Islet precursor cell (in vitro differentiated cells): ENCODE results near the gene MXRA8.
"Not testable (repeated sequence)": the region's sequence is repeated elsewhere in the genome, so short reads cannot be mapped to it uniquely, and the experiment has no call there.

ENCODE experiments used
- DNase-seq: peaks from one replicate; pipeline ENCODE4 v3.0.0-alpha.2; 2018

The MXRA8 gene

DNA sequence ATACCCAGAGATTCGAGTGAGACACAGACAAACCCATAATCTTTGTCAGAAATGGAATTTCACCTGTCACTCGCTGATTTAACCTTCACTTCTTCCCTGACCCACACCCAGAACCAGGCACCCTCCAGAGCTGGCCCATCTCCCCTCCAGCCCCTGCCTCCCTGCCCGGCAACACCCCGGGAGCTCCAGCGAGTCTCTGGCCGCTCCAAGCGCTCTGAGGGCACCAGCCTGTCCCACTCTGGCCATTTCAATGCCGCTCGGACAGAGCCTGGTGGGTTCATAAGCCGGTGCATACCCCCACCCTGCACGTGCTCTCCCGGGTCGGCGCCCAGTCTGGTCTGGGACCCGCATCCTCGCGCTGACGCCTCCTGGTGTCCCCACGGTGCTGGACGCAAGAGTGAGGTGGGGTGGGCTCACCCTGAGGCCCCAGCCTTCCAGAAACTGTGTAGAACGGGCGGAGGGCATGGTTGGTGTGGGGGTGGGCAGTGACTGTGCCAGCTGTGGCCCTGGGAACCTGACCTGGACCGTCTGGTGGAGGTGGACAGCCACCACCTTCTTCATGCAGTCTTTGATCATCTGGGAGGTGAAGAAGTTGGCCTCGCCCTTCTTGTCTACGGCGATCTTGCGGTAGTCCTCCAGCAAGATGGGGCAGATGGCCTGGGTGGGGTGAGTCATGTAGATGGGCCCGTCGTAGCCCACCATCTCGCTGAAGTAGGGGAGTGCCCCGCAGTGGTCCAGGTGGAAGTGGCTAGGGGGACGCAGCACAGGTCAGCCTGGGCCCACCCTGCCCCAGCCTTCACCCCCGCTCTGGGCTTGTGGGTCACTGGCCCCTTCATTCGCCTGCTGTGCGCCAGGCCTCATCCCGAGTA, 39.3 kb downstream of the MXRA8 start:
- DNase-seq, result no peak

DNA sequence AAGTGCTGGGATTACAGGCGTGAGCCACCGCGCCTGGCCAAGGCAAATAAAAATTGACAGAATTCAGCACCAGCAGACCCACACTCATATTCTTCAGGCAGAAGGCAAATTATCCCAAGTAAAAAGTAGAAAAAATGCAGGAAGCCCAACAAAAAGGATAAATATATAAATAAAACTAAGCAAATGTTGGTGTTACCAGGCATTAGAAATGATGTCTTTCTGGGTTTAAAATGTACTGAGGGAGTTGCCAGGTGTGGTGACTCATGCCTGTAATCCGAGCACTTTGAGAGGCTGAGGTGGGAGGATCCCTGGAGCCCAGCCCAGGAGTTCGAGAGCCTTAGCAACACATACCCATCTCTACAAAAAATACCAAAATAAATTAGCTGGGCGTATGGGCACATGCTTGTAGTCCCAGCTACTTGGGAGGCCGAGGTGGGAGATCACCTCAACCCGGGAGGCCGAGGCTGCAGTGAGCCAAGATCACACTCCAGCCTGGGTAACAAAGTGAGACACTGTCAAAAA, 40.2 kb downstream of the MXRA8 start:
- peak; percentile 83 for DNase-seq

DNA sequence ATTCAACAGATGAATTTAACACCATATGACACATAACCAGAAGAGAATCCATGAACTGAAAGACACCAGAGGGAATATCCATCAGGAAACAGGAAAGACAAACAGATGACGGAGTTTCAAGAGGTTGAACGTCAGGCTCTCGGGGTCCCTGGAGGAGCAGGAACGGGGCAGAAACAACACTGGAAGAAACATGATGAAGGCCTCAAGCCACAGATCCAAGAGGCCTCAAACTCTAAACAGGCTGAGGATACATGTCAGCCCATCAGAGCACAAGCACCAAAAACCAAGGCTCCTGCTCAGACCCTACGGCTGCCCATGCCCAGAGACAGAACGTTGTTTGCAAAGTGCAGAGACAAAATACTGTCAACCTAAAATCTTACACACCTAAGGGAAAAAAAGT, 40.9 kb downstream of the MXRA8 start:
- DNase-seq, result no peak

DNA sequence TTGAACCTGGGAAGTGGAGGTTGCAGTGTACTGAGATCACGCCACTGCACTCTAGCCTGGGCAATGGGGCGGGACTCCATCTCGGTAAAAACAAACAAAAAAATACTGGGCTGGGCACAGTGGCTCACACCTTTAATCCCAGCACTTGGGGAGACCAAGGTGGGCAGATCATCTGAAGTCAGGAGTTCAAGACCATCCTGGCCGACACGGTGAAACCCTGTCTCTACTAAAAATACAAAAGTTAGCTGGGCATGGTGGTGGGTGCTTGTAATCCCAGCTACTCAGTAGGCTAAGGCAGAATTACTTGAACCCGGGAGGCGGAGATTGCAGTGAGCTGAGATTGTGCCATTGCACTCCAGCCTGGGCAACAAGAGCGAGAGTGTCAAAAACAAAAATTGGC, 42.2 kb downstream of the MXRA8 start:
- not testable (repeated sequence) for DNase-seq

DNA sequence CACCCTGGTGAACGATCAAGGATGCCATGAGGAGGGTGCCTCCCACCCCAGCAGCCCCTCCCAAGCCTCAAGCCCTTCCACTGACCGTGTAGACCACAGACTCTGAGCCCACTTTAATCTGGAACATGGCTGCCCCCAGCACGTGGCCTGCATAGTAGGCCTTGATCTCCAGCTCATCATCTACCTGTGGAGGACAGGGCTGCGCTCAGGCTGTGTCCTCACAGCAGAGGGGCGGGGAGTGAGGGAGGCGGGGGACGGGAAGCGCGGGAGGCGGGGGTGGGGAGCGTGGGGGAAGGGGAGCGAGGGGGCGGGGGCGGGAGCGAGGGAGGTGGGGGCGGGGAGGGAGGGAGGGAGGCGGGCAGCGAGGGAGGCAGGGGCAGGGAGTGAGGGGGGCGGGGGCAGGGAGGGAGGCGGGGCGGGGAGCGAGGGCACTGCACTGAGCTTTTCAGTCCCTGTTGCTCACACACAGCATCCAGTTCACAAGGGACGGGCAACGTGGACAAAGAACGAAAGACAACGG, 42.9 kb downstream of the MXRA8 start:
- DNase-seq, result no peak

DNA sequence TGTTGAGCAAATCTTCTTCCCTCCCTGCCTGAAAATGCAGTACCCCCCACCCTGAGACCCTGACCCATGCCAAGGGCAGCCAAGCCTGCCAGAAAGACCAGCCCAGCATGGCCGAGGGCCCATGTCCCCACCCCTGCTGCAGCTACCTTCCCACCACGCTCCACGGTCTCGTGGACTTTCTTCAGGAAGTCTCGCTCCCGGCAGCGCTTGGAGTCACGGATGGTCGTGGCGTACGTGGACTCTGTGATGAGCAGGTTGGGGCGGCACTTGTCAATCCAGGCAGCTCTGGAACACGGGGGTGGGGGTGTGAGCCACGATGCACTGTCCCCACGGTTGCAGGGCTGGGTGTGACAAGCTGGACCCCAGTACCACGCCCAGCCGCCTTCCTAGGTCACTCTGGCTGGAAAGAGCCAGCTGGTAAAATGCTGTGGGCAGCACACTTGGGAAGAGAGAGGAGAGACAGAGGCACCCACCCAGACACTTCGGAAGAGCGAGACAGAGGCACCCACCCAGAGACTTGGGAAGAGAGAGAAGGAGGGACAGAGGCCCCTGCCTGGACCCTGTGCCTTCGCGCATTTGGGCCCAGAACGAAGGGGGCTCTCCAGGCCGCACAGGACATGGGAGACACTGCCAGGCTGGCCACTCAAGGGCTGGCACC, 43.5 kb downstream of the MXRA8 start:
- DNase-seq, result no peak

DNA sequence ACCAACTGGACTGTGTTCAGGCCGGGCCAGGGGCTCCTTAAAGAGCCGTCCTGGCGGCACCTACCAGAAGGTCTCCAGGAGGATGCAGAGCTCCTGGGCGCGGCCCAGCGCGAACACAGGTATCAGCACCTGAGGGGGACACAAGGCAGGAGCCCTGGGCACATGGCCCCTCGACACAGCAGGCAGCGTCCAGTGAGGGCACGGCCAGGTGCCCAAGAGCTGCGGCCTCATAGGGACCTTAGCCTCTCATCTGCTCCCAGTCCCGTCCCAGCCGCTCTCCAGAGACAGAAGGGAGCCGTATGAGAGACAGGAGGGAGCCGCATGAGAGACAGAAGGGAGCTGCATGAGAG, 44.1 kb downstream of the MXRA8 start:
- DNase-seq, result no peak

DNA sequence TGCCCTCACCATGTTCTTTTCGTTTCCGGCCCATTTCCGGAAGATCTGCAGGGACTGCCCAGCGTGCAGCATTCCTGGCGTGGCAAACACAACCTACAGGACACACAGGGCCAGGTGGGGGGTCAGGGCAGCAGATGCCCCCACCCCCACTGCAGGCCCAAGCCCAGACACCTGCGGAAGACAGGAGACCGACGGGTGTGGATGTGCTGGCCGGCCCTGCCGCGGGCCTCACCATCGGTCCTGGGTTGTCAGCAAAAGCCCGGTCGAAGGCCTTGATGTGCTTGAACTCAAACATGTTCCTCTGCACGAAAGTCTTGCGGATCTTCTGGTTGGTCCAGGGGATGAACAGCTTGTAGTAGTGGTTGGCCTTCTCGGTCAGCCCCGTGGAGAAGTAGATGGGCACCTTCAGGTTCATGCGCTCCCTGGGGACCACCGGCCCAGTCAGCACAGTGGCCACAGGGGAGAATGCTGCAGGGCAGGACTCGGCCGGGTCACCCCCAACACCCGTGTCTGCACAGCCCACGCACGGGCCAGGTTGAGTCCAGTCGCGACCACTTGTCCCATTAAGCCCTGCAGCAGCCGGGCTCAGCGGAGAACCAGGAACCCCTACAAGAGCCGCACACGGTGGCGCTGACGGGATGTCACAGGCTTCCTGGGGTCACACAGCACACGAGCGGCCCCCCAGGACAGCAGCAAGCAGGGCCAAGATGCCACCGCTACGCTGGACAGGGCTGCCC, 44.7 kb downstream of the MXRA8 start:
- no peak for DNase-seq

DNA sequence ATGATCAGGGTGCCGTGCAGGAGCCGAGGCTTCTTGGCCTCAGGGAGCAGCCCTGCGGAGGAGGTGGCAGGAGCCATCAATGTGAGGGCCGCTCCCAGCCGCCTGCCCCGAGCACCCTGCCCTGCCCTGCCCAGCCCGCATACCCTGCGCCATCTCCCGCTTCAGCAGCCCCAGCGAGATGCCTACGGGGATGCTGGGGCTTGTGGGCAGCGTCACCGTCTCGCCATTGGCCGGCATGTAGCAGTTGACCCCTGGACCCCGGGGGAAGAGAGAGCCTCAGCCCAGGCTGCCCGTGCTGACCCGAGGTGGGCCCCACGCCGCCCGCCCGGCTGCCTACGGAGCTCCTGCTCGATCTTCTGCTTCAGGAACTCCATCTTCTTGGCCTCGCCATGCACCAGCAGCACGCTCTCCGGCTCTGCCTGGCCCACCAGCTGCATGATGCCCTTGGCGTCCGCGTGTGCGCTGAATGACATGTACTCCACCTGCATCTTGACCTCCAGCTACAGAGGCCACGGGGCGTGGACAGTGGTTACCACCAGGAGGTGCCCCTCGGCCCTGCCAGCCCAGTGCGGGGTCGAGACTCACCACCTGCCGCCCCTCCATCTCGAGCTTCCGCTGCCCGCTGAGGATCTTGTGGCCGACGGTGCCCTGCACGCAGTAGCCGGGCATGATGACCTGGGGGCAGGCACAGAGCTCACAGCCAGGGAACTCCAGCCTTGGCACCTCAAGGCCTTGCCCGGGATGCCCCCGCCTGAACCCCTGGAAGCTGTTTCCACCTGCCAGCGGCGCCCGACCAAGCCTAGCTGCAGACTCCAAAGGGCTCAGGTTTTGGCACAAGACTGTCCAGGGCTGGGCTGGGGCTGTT, 45.7 kb downstream of the MXRA8 start:
- no peak for DNase-seq

DNA sequence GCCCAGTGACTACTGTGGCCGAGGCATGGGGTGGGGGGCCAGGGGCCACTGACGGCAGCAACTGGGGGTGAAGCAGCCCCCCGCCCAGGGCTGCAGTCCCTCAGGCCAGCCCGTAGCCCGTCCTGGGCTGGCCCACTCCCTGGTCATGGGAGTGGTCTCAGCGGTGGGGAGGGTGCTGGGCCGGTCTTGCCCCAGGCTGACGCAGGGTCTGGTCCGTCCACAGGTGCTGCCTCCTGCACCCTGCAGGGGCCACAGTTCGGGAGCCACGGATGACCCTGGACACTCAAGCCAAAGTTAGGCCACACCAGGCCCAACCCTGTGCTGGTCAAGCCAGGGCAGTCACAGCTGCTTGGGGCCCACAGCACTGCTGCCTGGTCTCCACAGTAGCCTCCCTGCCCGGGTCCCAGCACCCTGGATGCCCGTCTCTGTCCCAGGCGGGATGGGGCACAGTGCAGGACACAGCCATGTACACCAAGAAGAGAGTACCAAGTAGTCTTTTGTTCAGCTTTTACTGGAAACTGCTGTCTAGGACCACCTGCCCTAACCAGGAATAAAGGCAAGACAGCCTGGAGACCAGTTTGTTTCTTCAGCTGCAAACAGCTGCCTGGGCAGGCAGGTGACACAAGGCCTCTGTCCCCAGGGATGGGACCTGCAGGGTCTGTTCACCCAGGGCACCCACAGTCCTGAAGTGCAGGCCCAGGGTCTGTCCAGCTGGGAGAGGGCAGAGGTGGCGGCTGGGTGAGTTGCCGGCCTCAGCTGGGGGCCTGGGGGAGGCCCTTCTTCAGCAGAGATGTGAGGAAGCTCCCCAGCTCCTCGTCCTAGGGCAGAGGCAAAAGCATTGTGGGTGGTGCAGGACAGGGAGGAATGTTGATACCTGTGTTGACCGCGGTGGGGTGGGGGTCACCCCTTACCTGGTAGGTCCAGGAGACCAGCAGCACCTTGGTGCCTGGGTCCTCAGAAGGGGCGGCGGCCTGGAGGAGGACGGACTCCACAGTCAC, 46.9 kb downstream of the MXRA8 start:
- DNase-seq, result no peak

DNA sequence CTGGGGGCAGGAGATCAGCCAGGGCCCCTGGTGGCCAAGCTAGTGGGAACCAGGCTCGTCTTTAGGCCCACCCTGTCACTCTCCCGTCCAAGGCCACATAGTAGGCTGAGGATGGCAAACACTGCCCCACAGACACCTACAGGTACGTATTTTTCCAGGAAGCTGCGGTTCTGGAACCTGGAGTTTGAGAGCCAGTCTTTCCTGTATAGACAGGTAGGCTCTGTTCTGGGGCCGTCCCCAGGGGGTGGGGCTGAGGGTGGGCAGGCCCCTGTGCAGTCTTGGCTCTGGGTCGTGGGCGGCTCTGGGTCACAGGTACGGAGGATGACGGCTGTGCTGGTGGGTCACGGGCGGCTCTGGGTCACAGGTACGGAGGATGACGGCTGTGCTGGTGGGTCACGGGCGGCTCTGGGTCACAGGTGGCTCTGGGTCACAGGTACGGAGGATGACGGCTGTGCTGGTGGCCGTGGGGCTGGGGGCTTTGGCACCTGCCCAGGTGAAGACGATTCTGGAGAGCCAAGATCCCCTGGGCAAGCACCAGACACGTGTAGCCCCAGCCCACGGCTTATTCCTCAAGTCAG, 47.8 kb downstream of the MXRA8 start:
- no peak for DNase-seq

DNA sequence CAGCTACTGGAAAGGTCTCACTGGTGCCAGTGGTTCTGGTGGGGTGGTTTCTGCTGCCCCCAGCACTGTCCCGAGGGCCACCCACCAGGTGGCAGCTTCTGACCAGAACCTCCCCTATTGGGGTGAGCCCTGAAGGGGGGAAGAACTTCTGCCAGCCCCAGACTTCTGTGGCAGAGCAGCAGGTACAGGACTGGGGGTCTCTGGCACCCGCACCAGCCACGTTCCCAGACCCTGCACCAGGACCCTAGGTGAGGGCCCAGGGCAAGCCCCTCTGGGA, 48.3 kb downstream of the MXRA8 start:
- DNase-seq, result no peak

DNA sequence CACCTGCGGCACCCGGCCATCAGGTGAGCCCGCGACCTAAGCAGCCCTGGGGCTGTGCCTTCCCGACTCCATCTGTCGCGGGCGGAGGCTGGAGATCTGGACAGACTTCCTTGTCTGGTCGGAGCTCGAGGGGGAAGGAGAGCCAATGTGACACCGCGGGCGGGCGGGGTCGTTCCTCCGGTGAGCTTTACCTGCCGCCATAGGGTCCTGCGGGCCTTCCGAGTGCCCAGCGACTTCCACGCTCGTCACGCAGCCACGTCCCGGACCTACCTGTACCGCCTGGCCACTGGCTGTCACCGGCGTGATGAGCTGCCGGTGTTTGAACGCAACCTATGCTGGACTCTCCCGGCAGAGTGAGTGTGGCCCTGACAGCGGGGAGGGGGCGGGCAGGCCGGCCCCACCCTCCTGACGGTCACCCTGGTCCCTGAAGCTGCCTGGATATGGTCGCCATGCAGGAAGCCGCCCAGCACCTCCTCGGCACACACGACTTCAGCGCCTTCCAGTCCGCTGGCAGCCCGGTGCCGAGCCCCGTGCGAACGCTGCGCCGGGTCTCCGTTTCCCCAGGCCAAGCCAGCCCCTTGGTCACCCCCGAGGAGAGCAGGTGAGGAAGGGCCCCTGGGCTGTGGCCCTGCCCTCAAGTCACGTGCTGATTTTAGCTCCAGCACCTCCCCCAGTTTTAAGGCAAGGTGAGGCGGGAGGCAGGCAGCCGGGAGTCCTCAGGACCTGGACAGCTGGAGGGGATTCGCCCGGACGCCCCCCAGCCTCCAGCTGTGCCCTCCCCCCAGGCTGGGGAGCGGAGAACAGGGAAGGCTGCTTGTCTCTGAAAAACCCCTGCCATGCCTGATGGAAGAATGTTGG, 48.9 kb downstream of the MXRA8 start:
- peak; percentile 70 for DNase-seq

DNA sequence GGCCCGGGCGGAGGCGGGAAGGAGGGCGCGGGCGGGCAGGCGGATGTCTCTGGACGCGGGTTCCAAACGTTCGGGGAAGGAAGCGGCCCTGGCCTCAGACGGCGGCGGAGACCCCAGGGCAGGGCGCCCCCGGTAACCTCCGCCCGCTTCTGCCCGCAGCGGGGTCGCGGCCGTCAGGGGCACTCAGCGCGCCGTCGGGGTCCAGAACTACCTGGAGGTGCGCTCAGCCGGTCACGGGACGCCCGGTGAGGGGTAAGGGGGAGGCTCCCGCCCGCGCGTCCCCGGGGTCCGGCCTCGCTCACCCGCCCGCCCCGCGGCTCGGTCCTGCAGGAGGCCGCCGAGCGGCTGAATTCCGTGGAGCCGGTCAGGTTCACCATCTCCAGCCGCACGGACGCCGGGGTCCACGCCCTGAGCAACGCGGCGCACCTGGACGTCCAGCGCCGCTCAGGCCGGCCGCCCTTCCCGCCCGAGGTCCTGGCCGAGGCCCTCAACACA, 49.6 kb downstream of the MXRA8 start:
- no peak for DNase-seq

DNA sequence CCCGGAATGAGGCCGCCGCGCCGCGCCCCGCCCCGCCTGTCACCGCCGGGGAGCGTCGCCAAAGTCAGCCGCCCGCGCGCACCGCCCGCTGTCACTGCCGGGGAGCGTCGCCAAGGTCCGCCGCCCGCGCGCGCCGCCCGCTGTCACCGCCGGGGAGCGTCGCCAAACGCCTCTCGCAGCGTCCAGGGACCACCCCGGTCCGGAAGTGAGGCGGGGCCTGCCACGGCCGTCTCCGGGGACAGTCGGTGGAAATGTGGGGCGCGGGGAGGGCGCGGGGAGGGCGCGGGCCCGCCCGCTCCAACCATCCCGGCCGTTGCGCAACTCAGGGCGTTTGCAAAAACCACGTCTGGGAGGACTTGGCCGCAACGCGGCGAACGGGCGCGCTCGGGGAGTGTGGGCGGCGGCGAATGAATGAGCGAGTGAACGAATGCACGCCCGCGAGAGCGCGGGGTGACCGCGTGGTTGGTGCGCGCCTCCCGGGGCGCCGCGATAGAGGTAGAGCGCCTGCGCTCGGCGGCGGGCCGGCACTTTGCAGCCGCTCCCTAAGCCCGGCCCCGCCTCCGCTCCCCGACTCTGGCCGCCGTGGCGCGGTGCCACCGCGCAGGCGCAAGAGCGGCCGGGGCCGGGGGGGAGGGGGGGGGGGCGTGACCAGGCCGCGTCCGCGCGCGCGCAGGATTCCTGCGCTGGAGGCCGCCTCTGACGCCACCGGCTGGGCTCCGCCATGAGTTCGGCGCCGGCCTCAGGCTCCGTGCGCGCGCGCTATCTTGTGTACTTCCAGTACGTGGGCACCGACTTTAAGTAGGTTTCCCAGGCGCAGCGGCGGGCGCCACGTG, 50.2 kb downstream of the MXRA8 start, which contains the start of the genes ACAP3 and PUSL1:
Gene ACAP3, minus strand, starts transcription at position 8 of the 833 bp plus-strand sequence. CDS start 115 bp downstream, outside the sequence.
Gene PUSL1, plus strand, starts transcription at position 675 of the 833 bp plus-strand sequence. Its CDS starts 47 bp downstream, at position 722.
- peak; percentile 90 for DNase-seq

DNA sequence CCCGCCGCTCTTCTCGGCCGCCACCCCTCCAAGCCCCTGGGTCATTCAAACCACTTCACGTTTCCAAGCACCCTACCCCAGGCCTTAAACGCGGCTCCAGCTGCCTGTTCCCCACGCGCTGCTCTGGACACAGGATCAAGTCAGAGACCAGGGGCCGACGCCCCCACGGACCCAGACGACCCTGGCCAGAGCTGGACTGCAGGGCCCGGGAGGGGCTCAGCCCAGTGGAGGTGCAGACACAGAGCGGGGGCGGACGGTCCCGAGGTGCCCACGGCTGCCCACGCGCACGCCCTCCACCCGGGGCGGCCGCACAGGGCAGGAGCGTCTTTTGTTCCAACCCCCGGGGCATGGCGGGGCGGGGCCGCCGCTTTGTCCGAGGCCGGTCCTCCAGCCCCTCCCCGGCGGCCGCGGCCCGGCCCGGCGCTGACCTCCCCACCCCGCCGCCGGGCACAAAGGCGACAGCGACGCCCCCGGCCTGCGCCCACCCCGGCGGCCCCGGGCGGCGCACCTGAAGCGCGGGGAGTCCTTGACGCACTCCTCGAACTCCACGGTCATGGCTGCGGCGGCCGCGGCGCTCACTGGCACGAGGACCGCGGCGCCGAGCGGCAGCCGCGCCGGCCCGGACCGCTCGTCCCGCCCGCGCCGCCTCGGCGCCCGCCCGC, 51.0 kb downstream of the MXRA8 start:
- DNase-seq, result no peak

DNA sequence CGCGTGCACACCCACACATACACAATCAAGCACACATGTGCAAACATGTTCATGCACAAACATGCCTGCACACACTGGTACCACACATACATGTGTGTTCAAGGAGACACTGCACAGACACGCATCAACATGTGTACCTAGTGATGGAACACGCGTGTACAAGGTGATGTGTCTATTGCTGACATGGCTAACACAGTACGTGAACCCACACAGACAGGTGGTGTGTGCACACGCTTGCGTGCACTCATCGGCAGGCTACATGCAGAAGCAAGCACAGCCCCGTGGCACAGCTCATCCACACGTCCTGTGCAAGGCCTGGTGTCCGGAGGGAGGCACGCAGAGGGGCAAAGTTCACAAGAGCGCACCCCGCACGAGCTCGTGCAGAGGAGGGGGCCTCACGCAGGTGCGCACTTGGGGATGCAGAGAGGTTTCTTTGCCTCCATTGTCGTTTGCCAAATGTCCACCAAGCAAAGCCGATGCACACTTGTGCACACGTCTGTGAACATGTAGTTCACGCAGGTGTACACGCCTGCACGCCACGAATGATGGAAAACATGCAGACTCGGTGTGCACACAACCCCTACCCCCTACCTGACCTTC, 51.6 kb downstream of the MXRA8 start:
- no peak for DNase-seq
